GM23338 (cell line): ENCODE data around the gene DYRK4. TPM values are rescaled to one million over a fixed set of nuclear protein-coding genes. Genes with fewer than 3 reads are reported as not detected.

Experiments used
- ATAC-seq: fragments of 200-7000 bp; cut with Tn5 transposase; 3 replicates; pipeline ENCODE4 v1.9.1; 2020
- DNase-seq: peaks from one replicate; pipeline ENCODE4 v3.0.0-alpha.2; 2015; ENCODE audit warnings: low spot score
- H2AFZ ChIP-seq: fragments of 200-600 bp; sonication (generic); 2 replicates; pipeline ENCODE4 v1.8.0; 2016; ENCODE audit warnings: antibody characterized with exemption, mild to moderate bottlenecking, moderate library complexity
- H3F3A ChIP-seq: fragments of 200-600 bp; sonication (generic); replicated peaks from 2 replicates; pipeline ENCODE4 v1.8.0; 2017; ENCODE audit warnings: antibody characterized with exemption, mixed run types, low read depth
- H3K27ac ChIP-seq: fragments of 200-600 bp; sonication (generic); 2 replicates; pipeline ENCODE4 v1.6.1; 2016; ENCODE audit warnings: low read depth
- H3K27me3 ChIP-seq: fragments of 200-600 bp; sonication (generic); 2 replicates; pipeline ENCODE4 v1.8.0; 2016; ENCODE audit warnings: mild to moderate bottlenecking, mixed run types, moderate library complexity; ENCODE audit not compliant: insufficient read depth
- H3K36me3 ChIP-seq: fragments of 200-600 bp; sonication (generic); 2 replicates; pipeline ENCODE4 v1.8.0; 2016; ENCODE audit warnings: mild to moderate bottlenecking; ENCODE audit not compliant: insufficient read depth
- H3K4me1 ChIP-seq: fragments of 200-600 bp; sonication (generic); 2 replicates; pipeline ENCODE4 v1.8.0; 2016; ENCODE audit warnings: mild to moderate bottlenecking, moderate library complexity; ENCODE audit not compliant: insufficient read depth
- H3K4me2 ChIP-seq: fragments of 200-600 bp; sonication (generic); 2 replicates; pipeline ENCODE4 v1.7.1; 2017; ENCODE audit warnings: mixed run types
- H3K4me3 ChIP-seq: fragments of 200-600 bp; sonication (generic); 2 replicates; pipeline ENCODE4 v1.6.1; 2016; ENCODE audit warnings: mixed run types
- H3K79me2 ChIP-seq: fragments of 200-600 bp; sonication (generic); replicated peaks from 2 replicates; pipeline ENCODE4 v1.8.0; 2017; ENCODE audit warnings: mild to moderate bottlenecking; ENCODE audit not compliant: insufficient read depth
- H3K9me2 ChIP-seq: fragments of 200-600 bp; sonication (generic); 2 replicates; pipeline ENCODE4 v1.8.0; 2017; ENCODE audit not compliant: insufficient read depth
- H4K20me1 ChIP-seq: fragments of 200-600 bp; sonication (generic); replicated peaks from 2 replicates; pipeline ENCODE4 v1.8.0; 2017; ENCODE audit warnings: mild to moderate bottlenecking; ENCODE audit not compliant: insufficient read depth
- H3K27ac Mint-ChIP-seq: 2 replicates; pipeline ENCODE4 v1.8.0; 2020; ENCODE audit warnings: inconsistent platforms, mild to moderate bottlenecking, moderate library complexity, mixed read lengths
- H3K27me3 Mint-ChIP-seq: 3 replicates; pipeline ENCODE4 v1.8.0; 2022; ENCODE audit warnings: low read depth, mild to moderate bottlenecking, moderate library complexity, mixed read lengths, inconsistent platforms; ENCODE audit not compliant: insufficient read depth, poor library complexity
- H3K36me3 Mint-ChIP-seq: 3 replicates; pipeline ENCODE4 v1.8.0; 2021; ENCODE audit warnings: low read depth, mild to moderate bottlenecking, inconsistent platforms, moderate library complexity, mixed read lengths
- H3K4me1 Mint-ChIP-seq: 3 replicates; pipeline ENCODE4 v1.8.0; 2020; ENCODE audit warnings: mild to moderate bottlenecking, inconsistent platforms, mixed read lengths
- H3K4me3 Mint-ChIP-seq: 3 replicates; pipeline ENCODE4 v1.8.0; 2021; ENCODE audit warnings: moderate library complexity, mild to moderate bottlenecking, inconsistent platforms, mixed read lengths
- H3K9me3 Mint-ChIP-seq: 3 replicates; pipeline ENCODE4 v1.8.0; 2020; ENCODE audit warnings: moderate library complexity, mild to moderate bottlenecking, inconsistent platforms, mixed read lengths
- CREB1 ChIP-seq: fragments of 250-450 bp; sonication (Bioruptor Pico); IDR thresholded peaks from 2 replicates; pipeline ENCODE4 v1.5.0; 2020; ENCODE audit warnings: low read depth, mild to moderate bottlenecking, moderate library complexity
- CTCF ChIP-seq, 2 experiments: fragments of 200-600 bp in 1 of 2; sonication (generic) in 1 of 2; conservative IDR thresholded peaks; 2 replicates each; pipeline versions ENCODE4 v1.5.1 to v1.6.1; 2016 to 2017; ENCODE audit warnings: antibody characterized with exemption in 2 of 2, low read depth in 2 of 2, mild to moderate bottlenecking in 2 of 2, moderate library complexity in 1 of 2
- EZH2 ChIP-seq: fragments of 200-600 bp; sonication (generic); IDR thresholded peaks from one replicate; pipeline ENCODE4 v1.8.0; 2017; ENCODE audit warnings: antibody characterized with exemption, mild to moderate bottlenecking, low read depth; ENCODE audit not compliant: unreplicated experiment
- EZH2phosphoT487 ChIP-seq: fragments of 200-600 bp; sonication (generic); IDR thresholded peaks from one replicate; pipeline ENCODE4 v1.8.1; 2018; ENCODE audit warnings: antibody characterized with exemption; ENCODE audit not compliant: unreplicated experiment
- JUNB ChIP-seq: IDR thresholded peaks from one replicate; pipeline ENCODE4 v1.6.1; 2016; ENCODE audit warnings: antibody characterized with exemption; ENCODE audit not compliant: unreplicated experiment
- POLR2AphosphoS5 ChIP-seq: IDR thresholded peaks from 2 replicates; pipeline ENCODE4 v1.6.1; 2016; ENCODE audit warnings: antibody characterized with exemption, low read depth
- REST ChIP-seq: IDR thresholded peaks from one replicate; pipeline ENCODE4 v1.6.1; 2018; ENCODE audit warnings: antibody characterized with exemption; ENCODE audit not compliant: unreplicated experiment
- STAT1 ChIP-seq: IDR thresholded peaks from one replicate; pipeline ENCODE4 v1.6.1; 2016; ENCODE audit warnings: antibody characterized with exemption; ENCODE audit not compliant: unreplicated experiment
- ZNF114 ChIP-seq: fragments of 250-450 bp; sonication (Bioruptor Pico); IDR thresholded peaks from 2 replicates; pipeline ENCODE4 v1.5.0; 2020; ENCODE audit warnings: mild to moderate bottlenecking, moderate library complexity
- ZNF462 ChIP-seq: fragments of 250-450 bp; sonication (Bioruptor Pico); IDR thresholded peaks from 2 replicates; pipeline ENCODE4 v1.5.0; 2020; ENCODE audit warnings: mild to moderate bottlenecking, moderate library complexity
- polyA plus RNA-seq: library from polyadenylated mRNA; unstranded; fragments of >200 nt; fragmentation: Nextera tagmentation; extraction: Ambion mirVana; gene quantifications from 2 replicates; pipeline ENCODE4 v1.2.1, GENCODE V29; 2016
- total RNA-seq: library from RNA; depleted of rRNA; stranded (reverse); fragments of >200 nt; shearing (Covaris generic); gene quantifications from 2 replicates; pipeline ENCODE4 v1.2.3, GENCODE V29; 2014

DYRK4 gene
- total and polyA plus RNA-seq, 2 experiments from 2014 or later, result 11.3 to 16.9 TPM

GRCh38 chr12:4556735-4557530 lies 5.1 kb upstream of the DYRK4 start:
- Histone ChIP-seq H3K4me2 (no peak overlapping the region), H3K27ac (no peak overlapping the region), H3F3A (no peaks in the 10 kb centered on the region), H3K4me1 (no peaks in the 10 kb centered on the region), H2AFZ (no peak overlapping the region), H3K79me2 (no peaks in the 10 kb centered on the region), H3K9me2 (no peaks in the 10 kb centered on the region), H3K4me3 (no peak overlapping the region), H3K36me3 (peaks cover 22% of the 10 kb centered on the region; the same call in 1 of the 2 replicates), H4K20me1 (0 out of 2 replicates have a peak, but pooled peaks cover 3% of the 10 kb centered on the region), H3K27me3 (no peaks in the 10 kb centered on the region)
- DNase-seq (no peak), ATAC-seq (no peak)
- Mint-ChIP-seq H3K27ac (no peak overlapping the region), H3K36me3 (peaks cover 14% of the 10 kb centered on the region; the same call in 2 of the 3 replicates), H3K9me3 (no peaks in the 10 kb centered on the region), H3K4me1 (peaks cover 4% of the 10 kb centered on the region; the same call in 2 of the 3 replicates), H3K27me3 (no peaks in the 10 kb centered on the region), H3K4me3 (no peak overlapping the region)
- TF ChIP-seq POLR2AphosphoS5, result no peak
- TF ChIP-seq ZNF114, result no peak
- no peak for TF ChIP-seq CREB1 (CRISPR knock-in tag)
- TF ChIP-seq ZNF462 (CRISPR knock-in tag), result no peak
- TF ChIP-seq REST, result no peak
- no peak for TF ChIP-seq EZH2phosphoT487
- no peak for TF ChIP-seq CTCF (conservative IDR thresholded peaks at IDR 0.05; ENCODE audit: low read depth in 2 of 2)
- TF ChIP-seq STAT1, result no peak
- no peak for TF ChIP-seq JUNB
- TF ChIP-seq EZH2, result no peak
